ENCODE data around the gene ZNF469. TPM values are rescaled to one million over a fixed set of nuclear protein-coding genes. Genes with fewer than 3 reads are reported as not detected.

ZNF469 gene
- total and polyA plus RNA-seq, 9 of the 15 experiments (the other 6 are each of a cell fraction or from before 2014, with no cell fraction given): 0.01 to 0.04 TPM; not detected in 7

- Histone ChIP-seq H3K27ac (ENCODE audit: extremely low read depth, low read depth, low read length) (no peak overlapping the region), H4K20me1 (replicated peaks; ENCODE audit: control insufficient read depth, insufficient read depth, low read length) (0 out of 2 replicates have a peak, but pooled peaks cover 2% of the 10 kb centered on the region), H2AFZ (ENCODE audit: low read depth, low read length) (no peak overlapping the region), H3K9me1 (ENCODE audit: control insufficient read depth, insufficient read depth, low read length) (no peaks in the 10 kb centered on the region), H3K9ac (ENCODE audit: insufficient read depth in 1 of 2, low read depth in 2 of 2, low read length in 2 of 2) (no peak overlapping the region), H3K4me3 (no peak overlapping the region), H3K4me2 (ENCODE audit: insufficient read depth, low read length) (no peak overlapping the region), H3K4me1 (replicated peaks in 1 of 2; ENCODE audit: control insufficient read depth in 2 of 2, insufficient read depth in 2 of 2, low read length in 2 of 2) (peaks cover 0 to 41% of the 10 kb centered on the region in 2 experiments; a peak in 2 of 5 replicates), H3K36me3 (ENCODE audit: control insufficient read depth, insufficient read depth, low read length) (no peaks in the 10 kb centered on the region), H3K79me2 (ENCODE audit: control insufficient read depth, insufficient read depth, low read length) (no peaks in the 10 kb centered on the region), H3K27me3 (ENCODE audit: control insufficient read depth in 2 of 2, insufficient read depth in 2 of 2, low read length in 2 of 2) (peaks cover 28 to 72% of the 10 kb centered on the region in 2 experiments; a peak in 4 of 5 replicates), H3K9me3 (replicated peaks; ENCODE audit: control insufficient read depth, insufficient read depth, low read depth, low read length) (peaks cover 11% of the 10 kb centered on the region)
- 71% methylated on average over 7 of the region's 7 CpGs for WGBS (ENCODE audit: insufficient coverage, low coverage, missing lambda C conversion rate)
- in situ Hi-C loops (cut with MboI): no loop called here
- BruUV-seq (replicated peaks): no TSS peak
- FAIRE-seq (peak; percentile 23), ATAC-seq (no peak), DNase-seq (ENCODE audit: extremely low read depth in 1 of 4, low spot score in 3 of 4) (no peak)
- intact Hi-C loops (cut with micrococcal nuclease): no loop called here
- ChIA-PET POLR2A (no interaction called here), CTCF (ENCODE audit: low intra/inter-chr PET ratio) (interaction anchor here (0.5 kb wide), 1 partner anchor 60 kb away, joined by 3 read pairs; no protein-coding TSS in a partner anchor)
- TF ChIP-seq TAF7 (tag; IDR thresholded peaks at IDR 0.05) (no peak), DACH1 (IDR thresholded peaks at IDR 0.05; ENCODE audit: partially characterized antibody) (no peak), BRCA1 (IDR thresholded peaks at IDR 0.05) (no peak), BRCA1 (CRISPR knock-in tag; IDR thresholded peaks at IDR 0.05) (peak; percentile 78; the same call in 1 of the 2 replicates), KAT8 (IDR thresholded peaks at IDR 0.05; ENCODE audit: low read depth) (no peak), FOSL1 (tag; conservative IDR thresholded peaks at IDR 0.05) (no peak), ZNF668 (CRISPR knock-in tag; IDR thresholded peaks at IDR 0.05) (no peak), RCOR1 (IDR thresholded peaks at IDR 0.05; ENCODE audit: borderline replicate concordance in 1 of 2, low read depth in 2 of 2, low read length in 2 of 2) (no peak), KAT7 (CRISPR knock-in tag; IDR thresholded peaks at IDR 0.05; ENCODE audit: borderline replicate concordance) (no peak), ZNF431 (CRISPR knock-in tag; IDR thresholded peaks at IDR 0.05) (no peak), CC2D1A (IDR thresholded peaks at IDR 0.05) (no peak), ZNF23 (CRISPR knock-in tag; IDR thresholded peaks at IDR 0.05) (no peak), ZNF75A (CRISPR knock-in tag; IDR thresholded peaks at IDR 0.05) (no peak), STAG1 (CRISPR knock-in tag; IDR thresholded peaks at IDR 0.05; ENCODE audit: borderline replicate concordance) (0 out of 2 replicates have a peak, but pooled peaks have one; percentile 8), GMEB1 (CRISPR knock-in tag; IDR thresholded peaks at IDR 0.05) (no peak), HNRNPK (IDR thresholded peaks at IDR 0.05; ENCODE audit: low read depth, low read length, poor library complexity, severe bottlenecking) (no peak), KLF13 (tag; IDR thresholded peaks at IDR 0.05; ENCODE audit: borderline replicate concordance, low read depth) (peak; percentile 10; the same call in 1 of the 2 replicates), HMG20B (CRISPR knock-in tag; IDR thresholded peaks at IDR 0.05) (no peak)
- TF ChIP-seq, protein P1, sequence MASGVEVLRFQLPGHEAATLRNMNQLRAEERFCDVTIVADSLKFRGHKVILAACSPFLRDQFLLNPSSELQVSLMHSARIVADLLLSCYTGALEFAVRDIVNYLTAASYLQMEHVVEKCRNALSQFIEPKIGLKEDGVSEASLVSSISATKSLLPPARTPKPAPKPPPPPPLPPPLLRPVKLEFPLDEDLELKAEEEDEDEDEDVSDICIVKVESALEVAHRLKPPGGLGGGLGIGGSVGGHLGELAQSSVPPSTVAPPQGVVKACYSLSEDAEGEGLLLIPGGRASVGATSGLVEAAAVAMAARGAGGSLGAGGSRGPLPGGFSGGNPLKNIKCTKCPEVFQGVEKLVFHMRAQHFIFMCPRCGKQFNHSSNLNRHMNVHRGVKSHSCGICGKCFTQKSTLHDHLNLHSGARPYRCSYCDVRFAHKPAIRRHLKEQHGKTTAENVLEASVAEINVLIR (CRISPR knock-in tag; IDR thresholded peaks at IDR 0.05): no peak
- TF ChIP-seq, protein P2, sequence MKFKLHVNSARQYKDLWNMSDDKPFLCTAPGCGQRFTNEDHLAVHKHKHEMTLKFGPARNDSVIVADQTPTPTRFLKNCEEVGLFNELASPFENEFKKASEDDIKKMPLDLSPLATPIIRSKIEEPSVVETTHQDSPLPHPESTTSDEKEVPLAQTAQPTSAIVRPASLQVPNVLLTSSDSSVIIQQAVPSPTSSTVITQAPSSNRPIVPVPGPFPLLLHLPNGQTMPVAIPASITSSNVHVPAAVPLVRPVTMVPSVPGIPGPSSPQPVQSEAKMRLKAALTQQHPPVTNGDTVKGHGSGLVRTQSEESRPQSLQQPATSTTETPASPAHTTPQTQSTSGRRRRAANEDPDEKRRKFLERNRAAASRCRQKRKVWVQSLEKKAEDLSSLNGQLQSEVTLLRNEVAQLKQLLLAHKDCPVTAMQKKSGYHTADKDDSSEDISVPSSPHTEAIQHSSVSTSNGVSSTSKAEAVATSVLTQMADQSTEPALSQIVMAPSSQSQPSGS (CRISPR knock-in tag; IDR thresholded peaks at IDR 0.05): no peak
- TF ChIP-seq, protein P3, sequence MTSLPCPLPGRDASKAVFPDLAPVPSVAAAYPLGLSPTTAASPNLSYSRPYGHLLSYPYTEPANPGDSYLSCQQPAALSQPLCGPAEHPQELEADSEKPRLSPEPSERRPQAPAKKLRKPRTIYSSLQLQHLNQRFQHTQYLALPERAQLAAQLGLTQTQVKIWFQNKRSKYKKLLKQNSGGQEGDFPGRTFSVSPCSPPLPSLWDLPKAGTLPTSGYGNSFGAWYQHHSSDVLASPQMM (CRISPR knock-in tag; IDR thresholded peaks at IDR 0.05): no peak
Observed at GRCh38 chr16:88380099-88380498, 2.7 kb upstream of the ZNF469 start.

Data from K562 (cell line).